HL-60 (cell line): ENCODE results near the gene TSHZ3.

Experiments used
- CTCF ChIP-seq: IDR thresholded peaks from one replicate; pipeline ENCODE4 v1.5.1; 2011; ENCODE audit warnings: low read length, control low read depth, inconsistent platforms; ENCODE audit not compliant: insufficient read depth
- POLR2AphosphoS5 ChIP-seq: IDR thresholded peaks from 2 replicates; pipeline ENCODE4 v1.6.1; 2012; ENCODE audit warnings: low read depth

GRCh38 chr19:31307071-31307669 is 42.1 kb downstream of the TSHZ3 start:
- TF ChIP-seq CTCF (no peak), POLR2AphosphoS5 (no peak)
